HepG2 (cell line): Measurements from ENCODE around the gene SLC6A7.

Source experiments
- HNRNPL ChIP-seq: fragments of 200-400 bp; formaldehyde crosslinking; IDR thresholded peaks from 2 replicates; pipeline ENCODE4 v1.6.1; 2017; ENCODE audit warnings: mild to moderate bottlenecking, low read depth, low read length
- MED13 ChIP-seq: sonication (generic); formaldehyde crosslinking; IDR thresholded peaks from 2 replicates; pipeline ENCODE4 v1.5.0; 2020; ENCODE audit warnings: missing genetic modification reagents
- NR3C1 ChIP-seq: sonication (generic); formaldehyde crosslinking; IDR thresholded peaks from 2 replicates; pipeline ENCODE4 v1.4.0; 2020; ENCODE audit warnings: missing genetic modification reagents
- POLR2AphosphoS5 ChIP-seq: IDR thresholded peaks from 2 replicates; pipeline ENCODE4 v1.6.1; 2012; ENCODE audit warnings: low read depth, low read length
- RELA ChIP-seq: sonication (generic); formaldehyde crosslinking; IDR thresholded peaks from 2 replicates; pipeline ENCODE4 v1.4.0; 2020; ENCODE audit warnings: missing genetic modification reagents
- SRF ChIP-seq: IDR thresholded peaks from 2 replicates; pipeline ENCODE4 v1.6.1; 2011; ENCODE audit warnings: mild to moderate bottlenecking, low read depth, low read length, moderate library complexity
- SSRP1 ChIP-seq: IDR thresholded peaks from 2 replicates; pipeline ENCODE4 v1.6.1; 2016; ENCODE audit warnings: control low read depth
- ZKSCAN1 ChIP-seq: fragments of 150-350 bp; IDR thresholded peaks from 2 replicates; pipeline ENCODE4 v1.6.1; 2014; ENCODE audit warnings: low read length
- ZNF274 ChIP-seq: sonication (generic); formaldehyde crosslinking; IDR thresholded peaks from 2 replicates; pipeline ENCODE4 v1.5.1; 2020; ENCODE audit warnings: mild to moderate bottlenecking, missing genetic modification reagents
- ZNF484 ChIP-seq: sonication (generic); formaldehyde crosslinking; IDR thresholded peaks from 2 replicates; pipeline ENCODE4 v1.5.1; 2020; ENCODE audit warnings: mild to moderate bottlenecking, low read depth, missing genetic modification reagents, borderline replicate concordance
- ZNF747 ChIP-seq: sonication (generic); formaldehyde crosslinking; IDR thresholded peaks from 2 replicates; pipeline ENCODE4 v1.8.1; 2023; ENCODE audit warnings: missing genetic modification reagents, mild to moderate bottlenecking, borderline replicate concordance
- TF ChIP-seq, protein P1 (sequence below): sonication (generic); formaldehyde crosslinking; conservative IDR thresholded peaks from 2 replicates; pipeline ENCODE4 v1.4.0; 2020; ENCODE audit warnings: missing genetic modification reagents

DNA sequence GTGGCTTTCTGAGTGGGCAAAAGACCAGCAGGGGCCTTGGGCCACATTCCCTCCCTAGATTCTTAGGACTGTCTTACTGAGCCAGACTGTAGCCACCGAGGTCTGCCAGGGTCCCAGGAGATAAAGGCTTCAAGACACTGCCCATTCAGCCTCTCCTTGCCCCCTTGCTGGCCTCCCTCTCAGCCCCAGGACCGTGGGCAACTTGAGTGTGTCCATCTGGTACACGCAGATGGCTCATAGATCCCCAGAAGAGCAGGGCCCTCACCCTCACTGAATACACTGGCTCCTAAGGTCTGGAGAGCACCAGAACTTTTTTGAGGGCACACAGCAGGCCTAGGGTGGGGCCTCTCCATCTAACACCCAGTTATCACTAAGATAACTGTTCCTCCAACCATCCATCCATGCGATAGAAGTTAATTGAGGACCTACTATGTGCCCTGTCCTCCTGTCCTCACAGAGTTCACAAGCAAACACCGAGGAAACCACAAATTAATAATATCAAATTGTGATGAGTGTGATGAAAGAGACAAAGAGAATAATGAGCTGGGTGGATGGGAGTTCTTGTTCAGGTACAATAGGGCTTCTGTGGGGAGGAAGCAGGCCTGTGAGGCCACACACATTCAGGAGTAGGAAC lies 29.3 kb upstream of the SLC6A7 start:
- TF ChIP-seq POLR2AphosphoS5 (no peak), SRF (no peak), MED13 (CRISPR knock-in tag) (no peak), HNRNPL (no peak), ZNF484 (CRISPR knock-in tag) (no peak), RELA (CRISPR knock-in tag) (no peak), ZNF274 (CRISPR knock-in tag) (no peak), ZNF747 (CRISPR knock-in tag) (no peak), SSRP1 (CRISPR knock-in tag) (no peak), NR3C1 (CRISPR knock-in tag) (no peak), ZKSCAN1 (no peak)
- TF ChIP-seq, protein P1, sequence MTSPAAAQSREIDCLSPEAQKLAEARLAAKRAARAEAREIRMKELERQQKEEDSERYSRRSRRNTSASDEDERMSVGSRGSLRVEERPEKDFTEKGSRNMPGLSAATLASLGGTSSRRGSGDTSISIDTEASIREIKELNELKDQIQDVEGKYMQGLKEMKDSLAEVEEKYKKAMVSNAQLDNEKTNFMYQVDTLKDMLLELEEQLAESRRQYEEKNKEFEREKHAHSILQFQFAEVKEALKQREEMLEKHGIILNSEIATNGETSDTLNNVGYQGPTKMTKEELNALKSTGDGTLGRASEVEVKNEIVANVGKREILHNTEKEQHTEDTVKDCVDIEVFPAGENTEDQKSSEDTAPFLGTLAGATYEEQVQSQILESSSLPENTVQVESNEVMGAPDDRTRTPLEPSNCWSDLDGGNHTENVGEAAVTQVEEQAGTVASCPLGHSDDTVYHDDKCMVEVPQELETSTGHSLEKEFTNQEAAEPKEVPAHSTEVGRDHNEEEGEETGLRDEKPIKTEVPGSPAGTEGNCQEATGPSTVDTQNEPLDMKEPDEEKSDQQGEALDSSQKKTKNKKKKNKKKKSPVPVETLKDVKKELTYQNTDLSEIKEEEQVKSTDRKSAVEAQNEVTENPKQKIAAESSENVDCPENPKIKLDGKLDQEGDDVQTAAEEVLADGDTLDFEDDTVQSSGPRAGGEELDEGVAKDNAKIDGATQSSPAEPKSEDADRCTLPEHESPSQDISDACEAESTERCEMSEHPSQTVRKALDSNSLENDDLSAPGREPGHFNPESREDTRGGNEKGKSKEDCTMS = no peak
